HG03060 (cell line): ENCODE results near the gene PCDHGA8.
"Not testable (repeated sequence)": the region's sequence is repeated elsewhere in the genome, so short reads cannot be mapped to it uniquely, and the experiment has no call there.

Source experiments
- ATAC-seq: cut with Tn5 transposase; IDR thresholded peaks from one replicate; pipeline ENCODE4 v1.9.1; 2021; ENCODE audit warnings: low read depth, moderate number of reproducible peaks; ENCODE audit not compliant: unreplicated experiment

The PCDHGA8 gene

DNA sequence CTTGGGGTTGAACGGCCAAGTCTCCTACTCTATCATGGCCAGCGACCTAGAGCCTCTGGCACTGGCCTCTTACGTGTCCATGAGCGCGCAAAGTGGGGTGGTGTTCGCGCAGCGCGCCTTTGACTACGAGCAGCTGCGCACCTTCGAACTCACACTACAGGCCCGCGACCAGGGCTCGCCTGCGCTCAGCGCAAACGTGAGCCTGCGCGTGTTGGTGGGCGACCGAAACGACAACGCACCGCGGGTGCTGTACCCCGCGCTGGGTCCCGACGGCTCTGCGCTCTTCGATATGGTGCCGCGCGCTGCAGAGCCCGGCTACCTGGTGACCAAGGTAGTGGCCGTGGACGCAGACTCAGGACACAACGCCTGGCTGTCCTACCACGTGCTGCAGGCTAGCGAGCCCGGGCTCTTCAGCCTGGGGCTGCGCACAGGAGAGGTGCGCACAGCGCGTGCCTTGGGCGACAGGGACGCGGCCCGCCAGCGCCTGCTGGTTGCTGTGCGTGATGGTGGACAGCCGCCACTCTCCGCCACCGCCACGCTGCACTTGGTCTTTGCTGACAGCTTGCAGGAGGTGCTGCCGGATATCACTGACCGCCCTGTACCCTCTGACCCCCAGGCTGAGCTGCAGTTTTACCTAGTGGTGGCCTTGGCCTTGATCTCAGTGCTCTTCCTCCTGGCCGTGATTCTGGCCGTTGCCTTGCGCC lies 7.3 kb downstream of the PCDHGA8 start:
- no peak for ATAC-seq

DNA sequence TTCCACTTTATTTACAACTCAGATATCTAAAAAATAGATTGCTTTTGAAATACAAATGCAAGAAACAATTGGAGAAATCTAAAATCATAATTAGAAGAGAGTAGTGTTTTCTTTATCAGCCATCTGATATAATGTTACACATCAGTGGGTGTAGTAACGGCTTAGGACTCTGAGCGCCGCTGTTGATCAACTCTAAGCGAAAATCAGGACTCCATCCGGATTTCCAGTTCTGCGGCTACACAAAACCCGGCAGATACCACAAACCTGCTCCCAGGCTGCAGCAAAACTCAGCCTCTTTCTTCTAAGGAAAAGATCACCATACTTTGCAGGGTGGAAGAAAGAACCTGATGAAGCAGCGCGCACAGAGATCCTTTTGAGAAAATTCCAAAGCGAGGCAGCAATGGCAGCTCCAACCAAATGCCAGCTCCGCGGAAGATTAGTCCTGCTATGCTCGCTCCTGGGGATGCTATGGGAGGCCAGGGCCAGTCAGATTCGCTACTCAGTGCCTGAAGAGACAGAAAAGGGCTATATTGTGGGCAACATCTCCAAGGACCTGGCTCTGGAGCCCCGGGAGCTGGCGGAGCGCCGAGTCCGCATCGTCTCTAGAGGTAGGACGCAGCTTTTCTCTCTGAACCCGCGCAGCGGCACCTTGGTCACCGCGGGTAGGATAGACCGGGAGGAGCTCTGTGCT lies 10.3 kb downstream of the PCDHGA8 start, which contains the start of gene PCDHGA9:
PCDHGA9 (plus strand) TSS at position 226 of the 691 bp plus-strand sequence; CDS start at position 401, 175 bp downstream.
- ATAC-seq, result no peak

- ATAC-seq, result no peak
Measured at GRCh38 chr5:141403387-141403786, 11.0 kb downstream of the PCDHGA8 start.

- not testable (repeated sequence) for ATAC-seq
Measured at GRCh38 chr5:141407790-141408505, 15.5 kb downstream of the PCDHGA8 start, which contains the start of gene PCDHGB6. TSS of gene PCDHGB6 (plus strand) at chr5:141408021. CDS start at chr5:141408203, 182 bp downstream.

GRCh38 chr5:141409598-141410306 lies 17.3 kb downstream of the PCDHGA8 start:
- no peak for ATAC-seq

- no peak for ATAC-seq
Measured at GRCh38 chr5:141411575-141411974, 19.1 kb downstream of the PCDHGA8 start.

GRCh38 chr5:141412854-141413539 lies 20.6 kb downstream of the PCDHGA8 start, which contains the start of gene PCDHGA10:
TSS of gene PCDHGA10 (plus strand) at chr5:141412987. CDS start at chr5:141413176, 189 bp downstream.
- ATAC-seq, result peak; percentile 85

GRCh38 chr5:141413540-141414069 lies 21.2 kb downstream of the PCDHGA8 start:
- ATAC-seq, result no peak

DNA sequence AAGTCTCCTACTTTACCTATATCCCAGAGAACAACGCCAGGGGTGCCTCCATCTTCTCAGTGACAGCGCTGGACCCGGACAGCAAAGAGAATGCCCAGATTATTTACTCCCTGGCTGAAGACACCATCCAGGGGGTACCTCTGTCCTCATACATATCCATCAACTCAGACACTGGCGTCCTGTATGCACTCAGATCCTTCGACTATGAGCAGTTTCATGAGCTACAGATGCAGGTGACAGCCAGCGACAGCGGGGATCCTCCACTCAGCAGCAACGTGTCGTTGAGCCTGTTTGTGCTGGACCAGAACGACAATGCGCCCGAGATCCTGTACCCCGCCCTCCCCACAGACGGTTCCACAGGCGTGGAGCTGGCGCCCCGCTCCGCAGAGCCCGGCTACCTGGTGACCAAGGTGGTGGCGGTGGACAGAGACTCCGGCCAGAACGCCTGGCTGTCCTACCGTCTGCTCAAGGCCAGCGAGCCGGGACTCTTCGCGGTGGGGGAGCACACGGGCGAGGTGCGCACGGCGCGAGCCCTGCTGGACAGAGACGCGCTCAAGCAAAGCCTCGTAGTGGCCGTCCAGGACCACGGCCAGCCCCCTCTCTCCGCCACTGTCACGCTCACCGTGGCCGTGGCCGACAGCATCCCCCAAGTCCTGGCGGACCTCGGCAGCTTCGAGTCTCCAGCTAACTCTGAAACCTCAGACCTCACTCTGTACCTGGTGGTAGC lies 22.3 kb downstream of the PCDHGA8 start:
- not testable (repeated sequence) for ATAC-seq

- not testable (repeated sequence) for ATAC-seq
Measured at GRCh38 chr5:141415275-141415618, 22.8 kb downstream of the PCDHGA8 start.

DNA sequence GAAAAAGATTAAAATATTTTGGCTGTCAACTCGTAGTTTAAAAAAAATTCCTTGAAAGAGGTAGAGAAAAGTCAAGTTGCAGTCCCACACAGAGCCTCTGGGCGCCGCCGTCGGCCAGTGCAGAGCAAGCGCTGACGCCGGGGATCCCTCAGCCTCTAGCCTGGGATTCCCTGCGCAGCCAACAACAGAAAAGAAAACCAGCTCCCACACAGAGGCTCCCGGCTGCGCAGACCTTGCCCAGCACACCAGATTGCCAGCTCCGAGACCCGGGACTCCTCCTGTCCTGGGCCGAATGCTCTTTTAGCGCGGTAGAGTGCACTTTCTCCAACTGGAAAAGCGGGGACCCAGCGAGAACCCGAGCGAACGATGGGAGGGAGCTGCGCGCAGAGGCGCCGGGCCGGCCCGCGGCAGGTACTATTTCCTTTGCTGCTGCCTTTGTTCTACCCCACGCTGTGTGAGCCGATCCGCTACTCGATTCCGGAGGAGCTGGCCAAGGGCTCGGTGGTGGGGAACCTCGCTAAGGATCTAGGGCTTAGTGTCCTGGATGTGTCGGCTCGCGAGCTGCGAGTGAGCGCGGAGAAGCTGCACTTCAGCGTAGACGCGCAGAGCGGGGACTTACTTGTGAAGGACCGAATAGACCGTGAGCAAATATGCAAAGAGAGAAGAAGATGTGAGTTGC lies 25.2 kb downstream of the PCDHGA8 start, which contains the start of gene PCDHGB7:
PCDHGB7 (plus strand) TSS at position 184 of the 679 bp plus-strand sequence; CDS start at position 367, 183 bp downstream.
- not testable (repeated sequence) for ATAC-seq

GRCh38 chr5:141419074-141419880 lies 26.8 kb downstream of the PCDHGA8 start:
- ATAC-seq, result no peak

GRCh38 chr5:141420855-141421488 lies 28.5 kb downstream of the PCDHGA8 start, which contains the start of gene PCDHGA11:
TSS of gene PCDHGA11 (plus strand) at chr5:141421051. CDS start at chr5:141421228, 177 bp downstream.
- peak; percentile 45 for ATAC-seq

DNA sequence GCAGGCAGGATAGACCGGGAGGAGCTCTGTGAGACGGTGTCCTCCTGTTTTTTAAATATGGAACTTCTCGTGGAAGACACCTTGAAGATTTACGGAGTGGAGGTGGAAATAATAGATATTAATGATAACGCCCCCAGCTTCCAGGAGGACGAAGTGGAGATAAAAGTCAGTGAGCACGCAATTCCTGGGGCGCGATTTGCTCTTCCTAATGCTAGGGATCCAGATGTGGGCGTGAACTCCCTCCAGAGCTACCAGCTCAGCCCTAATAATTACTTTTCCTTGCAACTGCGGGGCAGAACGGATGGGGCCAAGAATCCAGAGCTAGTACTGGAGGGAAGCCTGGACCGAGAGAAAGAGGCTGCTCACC lies 29.0 kb downstream of the PCDHGA8 start:
- ATAC-seq, result no peak

DNA sequence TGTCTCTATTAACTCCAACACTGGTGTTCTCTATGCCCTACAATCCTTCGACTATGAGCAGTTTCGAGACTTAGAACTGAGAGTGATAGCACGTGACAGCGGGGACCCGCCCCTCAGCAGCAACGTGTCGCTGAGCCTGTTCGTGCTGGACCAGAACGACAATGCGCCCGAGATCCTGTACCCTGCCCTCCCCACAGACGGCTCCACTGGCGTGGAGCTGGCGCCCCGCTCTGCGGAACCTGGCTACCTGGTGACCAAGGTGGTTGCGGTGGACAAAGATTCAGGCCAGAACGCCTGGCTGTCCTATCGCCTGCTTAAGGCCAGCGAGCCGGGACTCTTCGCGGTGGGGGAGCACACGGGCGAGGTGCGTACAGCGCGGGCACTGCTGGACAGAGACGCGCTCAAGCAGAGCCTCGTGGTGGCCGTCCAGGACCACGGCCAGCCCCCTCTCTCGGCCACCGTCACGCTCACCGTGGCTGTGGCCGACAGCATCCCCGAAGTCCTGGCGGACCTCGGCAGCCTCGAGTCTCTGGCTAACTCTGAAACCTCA lies 30.4 kb downstream of the PCDHGA8 start:
- no peak for ATAC-seq

GRCh38 chr5:141427783-141428426 lies 35.5 kb downstream of the PCDHGA8 start:
- no peak for ATAC-seq
